WTC11 (cell line): Measurements from ENCODE around the gene TASP1. TPM values are rescaled to one million over a fixed set of nuclear protein-coding genes. Genes with fewer than 3 reads are reported as not detected.

Source experiments
- ATAC-seq: fragments of 200-7000 bp; cut with Tn5 transposase; 2 replicates; pipeline ENCODE4 v1.10.0; 2021; ENCODE audit warnings: mild to moderate bottlenecking, moderate library complexity
- CTCF ChIA-PET: fragments of 300-600 bp; sonication (Branson Sonifier 250); formaldehyde crosslinking; loops from one replicate; lab custom pipeline; 2021; ENCODE audit warnings: antibody characterized with exemption; lab: Charles Lee
- POLR2A ChIA-PET: fragments of 350-600 bp; sonication (Branson Sonifier 250); formaldehyde crosslinking; loops from one replicate; lab custom pipeline; 2021; ENCODE audit warnings: antibody characterized with exemption; lab: Charles Lee
- DNase-seq: peaks from one replicate; pipeline ENCODE4 v3.0.0; 2021; ENCODE audit warnings: low spot score
- H3K27ac Mint-ChIP-seq: 2 replicates; pipeline ENCODE4 v1.8.0; 2021; ENCODE audit warnings: mixed read lengths
- H3K27me3 Mint-ChIP-seq: 2 replicates; pipeline ENCODE4 v1.8.0; 2021; ENCODE audit warnings: low read depth, mild to moderate bottlenecking, moderate library complexity, mixed read lengths
- H3K36me3 Mint-ChIP-seq: 2 replicates; pipeline ENCODE4 v1.8.0; 2021; ENCODE audit warnings: mixed read lengths
- H3K4me1 Mint-ChIP-seq: 2 replicates; pipeline ENCODE4 v1.8.0; 2022; ENCODE audit warnings: mixed read lengths
- H3K4me3 Mint-ChIP-seq: 2 replicates; pipeline ENCODE4 v1.8.0; 2021; ENCODE audit warnings: mild to moderate bottlenecking, moderate library complexity, mixed read lengths
- H3K9me3 Mint-ChIP-seq: 2 replicates; pipeline ENCODE4 v1.8.0; 2021; ENCODE audit warnings: mixed read lengths
- ATF6 ChIP-seq: sonication (generic); formaldehyde crosslinking; IDR thresholded peaks from 2 replicates; pipeline ENCODE4 v1.8.1; 2023; ENCODE audit warnings: mild to moderate bottlenecking, missing genetic modification reagents
- CDX4 ChIP-seq: fragments of 250-450 bp; sonication (Bioruptor Pico); IDR thresholded peaks from 2 replicates; pipeline ENCODE4 v1.9.0; 2021; ENCODE audit warnings: moderate library complexity, mild to moderate bottlenecking, inconsistent platforms, borderline replicate concordance
- E2F1 ChIP-seq: sonication (generic); formaldehyde crosslinking; IDR thresholded peaks from 2 replicates; pipeline ENCODE4 v1.8.0; 2022; ENCODE audit warnings: mild to moderate bottlenecking, missing genetic modification reagents
- EMX1 ChIP-seq: fragments of 250-450 bp; sonication (Bioruptor Pico); IDR thresholded peaks from 2 replicates; pipeline ENCODE4 v1.8.0; 2021; ENCODE audit warnings: mild to moderate bottlenecking
- ETV6 ChIP-seq: sonication (generic); formaldehyde crosslinking; IDR thresholded peaks from 2 replicates; pipeline ENCODE4 v1.8.1; 2022; ENCODE audit warnings: mild to moderate bottlenecking, missing genetic modification reagents
- FOXJ3 ChIP-seq: sonication (generic); formaldehyde crosslinking; IDR thresholded peaks from 2 replicates; pipeline ENCODE4 v1.9.0; 2021; ENCODE audit warnings: missing genetic modification reagents, mild to moderate bottlenecking, borderline replicate concordance
- FOXK1 ChIP-seq: sonication (generic); formaldehyde crosslinking; IDR thresholded peaks from 2 replicates; pipeline ENCODE4 v1.8.0; 2022; ENCODE audit warnings: mild to moderate bottlenecking, moderate library complexity, missing genetic modification reagents
- FOXP1 ChIP-seq: sonication (generic); formaldehyde crosslinking; IDR thresholded peaks from 2 replicates; pipeline ENCODE4 v1.8.0; 2022; ENCODE audit warnings: missing genetic modification reagents, mild to moderate bottlenecking, moderate library complexity, borderline replicate concordance
- HMGXB4 ChIP-seq: sonication (generic); formaldehyde crosslinking; IDR thresholded peaks from 2 replicates; pipeline ENCODE4 v1.8.1; 2023; ENCODE audit warnings: mild to moderate bottlenecking, moderate library complexity, missing genetic modification reagents
- MAX ChIP-seq: sonication (generic); formaldehyde crosslinking; IDR thresholded peaks from 2 replicates; pipeline ENCODE4 v1.8.0; 2022; ENCODE audit warnings: mild to moderate bottlenecking, missing genetic modification reagents
- NFYB ChIP-seq: sonication (generic); formaldehyde crosslinking; conservative IDR thresholded peaks from 2 replicates; pipeline ENCODE4 v1.8.0; 2022; ENCODE audit warnings: low read depth, missing genetic modification reagents
- NR3C1 ChIP-seq: sonication (generic); formaldehyde crosslinking; conservative IDR thresholded peaks from 2 replicates; pipeline ENCODE4 v1.8.1; 2023; ENCODE audit warnings: low read depth, mild to moderate bottlenecking, missing genetic modification reagents
- OVOL2 ChIP-seq: fragments of 250-450 bp; sonication (Bioruptor Pico); IDR thresholded peaks from 2 replicates; pipeline ENCODE4 v1.9.0; 2021; ENCODE audit warnings: mild to moderate bottlenecking, borderline replicate concordance
- SMAD4 ChIP-seq: sonication (generic); formaldehyde crosslinking; IDR thresholded peaks from 2 replicates; pipeline ENCODE4 v1.8.0; 2022; ENCODE audit warnings: mild to moderate bottlenecking, missing genetic modification reagents
- SP1 ChIP-seq: sonication (generic); formaldehyde crosslinking; conservative IDR thresholded peaks from 2 replicates; pipeline ENCODE4 v1.8.1; 2022; ENCODE audit warnings: missing genetic modification reagents
- ZNF138 ChIP-seq: sonication (generic); formaldehyde crosslinking; conservative IDR thresholded peaks from 2 replicates; pipeline ENCODE4 v1.8.1; 2022; ENCODE audit warnings: mild to moderate bottlenecking, moderate library complexity, missing genetic modification reagents
- ZNF263 ChIP-seq: sonication (generic); formaldehyde crosslinking; IDR thresholded peaks from 2 replicates; pipeline ENCODE4 v1.8.1; 2022; ENCODE audit warnings: low read depth, mild to moderate bottlenecking, moderate library complexity, missing genetic modification reagents
- ZNF425 ChIP-seq: fragments of 250-450 bp; sonication (Bioruptor Pico); conservative IDR thresholded peaks from 2 replicates; pipeline ENCODE4 v1.9.0; 2021; ENCODE audit warnings: mild to moderate bottlenecking
- total RNA-seq: library from RNA; stranded (reverse); gene quantifications from 3 replicates; pipeline ENCODE4 v1.2.3, GENCODE V29; 2021

TASP1 gene
- total RNA-seq, 1 experiment from 2014 or later: 12.4 TPM

- no peak for TF ChIP-seq E2F1
- no peak for TF ChIP-seq HMGXB4 (CRISPR knock-in tag)
- TF ChIP-seq FOXK1: no peak
- TF ChIP-seq ZNF263 (CRISPR knock-in tag): no peak
- no peak for TF ChIP-seq OVOL2 (CRISPR knock-in tag)
- no peak for TF ChIP-seq ZNF138 (CRISPR knock-in tag)
- no peak for TF ChIP-seq FOXJ3 (CRISPR knock-in tag)
Observed at GRCh38 chr20:13501500-13501899, 137.2 kb downstream of the TASP1 start (continued).

GRCh38 chr20:13494019-13494418 is 144.7 kb downstream of the TASP1 start:
- TF ChIP-seq CDX4 (CRISPR knock-in tag): no peak
- no peak for TF ChIP-seq SP1 (CRISPR knock-in tag)
- no peak for TF ChIP-seq EMX1 (CRISPR knock-in tag)
- no peak for TF ChIP-seq SMAD4
- no peak for TF ChIP-seq ETV6 (CRISPR knock-in tag)
- TF ChIP-seq HMGXB4 (CRISPR knock-in tag): no peak
- TF ChIP-seq FOXJ3 (CRISPR knock-in tag): no peak
- no peak for TF ChIP-seq MAX
- TF ChIP-seq ZNF425 (CRISPR knock-in tag): no peak
- no peak for TF ChIP-seq NFYB (CRISPR knock-in tag)
- no peak for TF ChIP-seq FOXP1 (CRISPR knock-in tag)
- no peak for TF ChIP-seq NR3C1 (CRISPR knock-in tag)
- TF ChIP-seq ATF6 (CRISPR knock-in tag): no peak
- DNase-seq (no peak), ATAC-seq (no peak)
- no peak overlapping the region for H3K27ac Mint-ChIP-seq
- H3K4me3 Mint-ChIP-seq: no peak overlapping the region
- H3K9me3 Mint-ChIP-seq: peaks cover 22% of the 10 kb centered on the region
- H3K27me3 Mint-ChIP-seq: no peaks in the 10 kb centered on the region
- ChIA-PET CTCF (no interaction called here), POLR2A (no interaction called here)
- peaks cover 35% of the 10 kb centered on the region for H3K4me1 Mint-ChIP-seq
- peaks cover 26% of the 10 kb centered on the region for H3K36me3 Mint-ChIP-seq
